Right lung (tissue), 10 donors: ENCODE measurements around the gene SECTM1. TPM values are rescaled to one million over a fixed set of nuclear protein-coding genes. Genes with fewer than 3 reads are reported as not detected.
"Not testable (repeated sequence)": the region's sequence is repeated elsewhere in the genome, so short reads cannot be mapped to it uniquely, and the experiment has no call there.

Experiments used
- DNase-seq, 2 donors: peaks; one replicate each; pipeline ENCODE4 v3.0.0-alpha.2; 2013
- long read RNA-seq, 8 donors: transcript quantifications; one replicate each; lab custom pipeline, GENCODE V29; 2026
- polyA plus RNA-seq, 5 donors: library from polyadenylated mRNA; unstranded; fragments of 120-200 nt; gene quantifications; one replicate each; pipeline versions ENCODE4 v1.2.1 to v1.2.3, GENCODE V29; 2013; ENCODE audit warnings: inconsistent platforms in 1 of 5, low replicate concordance in 1 of 5; ENCODE audit not compliant: insufficient read length in 5 of 5, insufficient read depth in 1 of 5

Gene SECTM1
- 1 to 10 TPM; 1.4 to 3.7 (median 1.9) TPM for polyA plus RNA-seq
- long read RNA-seq, donor 1, partial matches to known transcripts, result 0 of 3 reads
- long read RNA-seq, donor 1, other reads (novel, unspliced or antisense), result 0 of 3 reads
- long read RNA-seq, donor 2, result 0 reads
- long read RNA-seq, donor 3, result 0 reads
- long read RNA-seq, donor 4, result 0 reads
- long read RNA-seq, donor 5, partial matches to known transcripts, result 0 of 1 reads
- long read RNA-seq, donor 5, other reads (novel, unspliced or antisense), result 0 of 1 reads
- long read RNA-seq, donor 6, partial matches to known transcripts, result 0 of 4 reads
- long read RNA-seq, donor 6, other reads (novel, unspliced or antisense), result 0 of 4 reads
- long read RNA-seq, donor 7, partial matches to known transcripts, result 0 of 1 reads
- long read RNA-seq, donor 7, other reads (novel, unspliced or antisense), result 0 of 1 reads
- long read RNA-seq, donor 8, result 0 reads

- no peak for DNase-seq
Measured at GRCh38 chr17:82333279-82334171, at the start of gene SECTM1. Gene SECTM1 (minus strand): TSS chr17:82333766. CDS start chr17:82327240, 6,526 bp downstream.

- no peak for DNase-seq
Measured at GRCh38 chr17:82382933-82383255, 49.3 kb upstream of the SECTM1 start.

- DNase-seq, result not testable (repeated sequence)
Measured at GRCh38 chr17:82382220-82382932, 48.8 kb upstream of the SECTM1 start.

- DNase-seq, result not testable (repeated sequence)
Measured at GRCh38 chr17:82381703-82382009, 48.1 kb upstream of the SECTM1 start.

- no peak for DNase-seq
Measured at GRCh38 chr17:82380860-82381702, 47.5 kb upstream of the SECTM1 start.

GRCh38 chr17:82378741-82379021 is 45.1 kb upstream of the SECTM1 start:
- no peak for DNase-seq

- no peak for DNase-seq
Measured at GRCh38 chr17:82377924-82378740, 44.6 kb upstream of the SECTM1 start.

- not testable (repeated sequence) for DNase-seq
Measured at GRCh38 chr17:82377294-82377693, 43.7 kb upstream of the SECTM1 start.

GRCh38 chr17:82376042-82376730 is 42.6 kb upstream of the SECTM1 start:
- no peak for DNase-seq

- DNase-seq, result no peak
Measured at GRCh38 chr17:82375359-82376041, 41.9 kb upstream of the SECTM1 start.

GRCh38 chr17:82374626-82375331 is 41.2 kb upstream of the SECTM1 start:
- DNase-seq, result no peak

- DNase-seq, result no peak
Measured at GRCh38 chr17:82373731-82374625, 40.4 kb upstream of the SECTM1 start.

- not testable (repeated sequence) for DNase-seq
Measured at GRCh38 chr17:82373072-82373452, 39.5 kb upstream of the SECTM1 start.

- no peak for DNase-seq
Measured at GRCh38 chr17:82372249-82373071, 38.9 kb upstream of the SECTM1 start.

- DNase-seq, result no peak
Measured at GRCh38 chr17:82371333-82372248, 38.0 kb upstream of the SECTM1 start, which contains the start of gene UTS2R. Gene UTS2R (plus strand): TSS chr17:82371765. CDS start chr17:82374325, 2,560 bp downstream.
